IPS DF 19.7 (cell line): ENCODE data around the gene RAD51AP1.

Experiments
- DNase-seq: peaks from one replicate; pipeline ENCODE4 v3.0.0-alpha.2; 2013; ENCODE audit warnings: low read depth, low spot score

RAD51AP1 gene

GRCh38 chr12:4591180-4591687 lies 52.5 kb downstream of the RAD51AP1 start:
- no peak for DNase-seq

GRCh38 chr12:4595881-4596280 lies 57.2 kb downstream of the RAD51AP1 start:
- DNase-seq = no peak

GRCh38 chr12:4603421-4603820 lies 64.7 kb downstream of the RAD51AP1 start:
- DNase-seq = no peak

GRCh38 chr12:4603946-4604345 lies 65.3 kb downstream of the RAD51AP1 start:
- no peak for DNase-seq

- peak; percentile 54 for DNase-seq
Measured at GRCh38 chr12:4604684-4605193, 66.0 kb downstream of the RAD51AP1 start.

GRCh38 chr12:4607056-4607455 lies 68.4 kb downstream of the RAD51AP1 start:
- no peak for DNase-seq

- no peak for DNase-seq
Measured at GRCh38 chr12:4609071-4609470, 70.4 kb downstream of the RAD51AP1 start.
